ENCODE results near the gene NKTR.

Gene NKTR

GRCh38 chr3:42660898-42661297, 60.4 kb downstream of the NKTR start:
- in situ Hi-C loops (cut with MboI; ENCODE audit: low pct_unique_long_range_greater_than_20kb, low sequenced_read_pairs, unreplicated experiment) = no loop called here
- TF ChIP-seq CTCF (IDR thresholded peaks at IDR 0.05; ENCODE audit: extremely low read depth, insufficient read depth, missing control alignments) = peak; percentile 21
- peak; percentile 64 for DNase-seq (ENCODE audit: low spot score)

DNA sequence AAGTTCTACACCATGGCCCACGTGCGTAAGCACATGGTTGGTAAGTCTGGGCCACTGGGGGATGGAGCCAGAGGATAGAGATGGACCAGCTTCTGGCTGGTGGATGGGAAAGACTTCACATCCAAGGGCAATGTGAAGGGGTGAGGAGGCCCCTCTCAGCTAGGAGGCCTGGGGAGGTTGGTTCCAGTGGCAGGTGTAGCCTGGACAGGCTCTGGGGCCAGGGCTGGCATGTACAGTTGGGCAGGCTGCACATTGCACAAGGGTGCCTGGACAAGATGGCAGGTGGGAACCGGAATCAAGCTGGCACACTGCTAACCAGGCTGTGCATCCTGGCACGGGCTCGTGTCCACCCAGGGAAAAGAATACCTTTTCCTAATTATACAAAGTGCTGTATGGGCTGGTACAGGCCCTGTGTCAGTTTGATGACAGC, 61.1 kb downstream of the NKTR start:
- TF ChIP-seq CTCF (IDR thresholded peaks at IDR 0.05; ENCODE audit: extremely low read depth, insufficient read depth, missing control alignments) = no peak
- peak; percentile 22 for DNase-seq (ENCODE audit: low spot score)
- in situ Hi-C loops (cut with MboI; ENCODE audit: low pct_unique_long_range_greater_than_20kb, low sequenced_read_pairs, unreplicated experiment) = no loop called here

GRCh38 chr3:42662037-42662812, 61.7 kb downstream of the NKTR start:
- no peak for TF ChIP-seq CTCF (IDR thresholded peaks at IDR 0.05; ENCODE audit: extremely low read depth, insufficient read depth, missing control alignments)
- DNase-seq (ENCODE audit: low spot score) = peak; percentile 28
- in situ Hi-C loops (cut with MboI; ENCODE audit: low pct_unique_long_range_greater_than_20kb, low sequenced_read_pairs, unreplicated experiment) = no loop called here

GRCh38 chr3:42662813-42663535, 62.5 kb downstream of the NKTR start:
- TF ChIP-seq CTCF (IDR thresholded peaks at IDR 0.05; ENCODE audit: extremely low read depth, insufficient read depth, missing control alignments) = no peak
- peak; percentile 31 for DNase-seq (ENCODE audit: low spot score)
- in situ Hi-C loops (cut with MboI; ENCODE audit: low pct_unique_long_range_greater_than_20kb, low sequenced_read_pairs, unreplicated experiment) = no loop called here

GRCh38 chr3:42663581-42664437, 63.3 kb downstream of the NKTR start:
- TF ChIP-seq CTCF (IDR thresholded peaks at IDR 0.05; ENCODE audit: extremely low read depth, insufficient read depth, missing control alignments) = no peak
- in situ Hi-C loops (cut with MboI; ENCODE audit: low pct_unique_long_range_greater_than_20kb, low sequenced_read_pairs, unreplicated experiment) = no loop called here
- peak; percentile 67 for DNase-seq (ENCODE audit: low spot score)

- TF ChIP-seq CTCF (IDR thresholded peaks at IDR 0.05; ENCODE audit: extremely low read depth, insufficient read depth, missing control alignments) = no peak
- DNase-seq (ENCODE audit: low spot score) = peak; percentile 26
- in situ Hi-C loops (cut with MboI; ENCODE audit: low pct_unique_long_range_greater_than_20kb, low sequenced_read_pairs, unreplicated experiment) = no loop called here
Measured at GRCh38 chr3:42664438-42664803, 63.9 kb downstream of the NKTR start.

All from GM13977 (cell line).